Thoracic aorta endothelial cell (primary cell): ENCODE results near the gene NPAS3. TPM values are rescaled to one million over a fixed set of nuclear protein-coding genes. Genes with fewer than 3 reads are reported as not detected.

Experiments
- total RNA-seq: library from RNA; depleted of rRNA; stranded (reverse); fragments of >200 nt; gene quantifications from 2 replicates; pipeline ENCODE4 v1.2.3, GENCODE V29; 2012

The NPAS3 gene
- total RNA-seq, result 0.13 and 0.22 TPM in 2 replicates

DNA sequence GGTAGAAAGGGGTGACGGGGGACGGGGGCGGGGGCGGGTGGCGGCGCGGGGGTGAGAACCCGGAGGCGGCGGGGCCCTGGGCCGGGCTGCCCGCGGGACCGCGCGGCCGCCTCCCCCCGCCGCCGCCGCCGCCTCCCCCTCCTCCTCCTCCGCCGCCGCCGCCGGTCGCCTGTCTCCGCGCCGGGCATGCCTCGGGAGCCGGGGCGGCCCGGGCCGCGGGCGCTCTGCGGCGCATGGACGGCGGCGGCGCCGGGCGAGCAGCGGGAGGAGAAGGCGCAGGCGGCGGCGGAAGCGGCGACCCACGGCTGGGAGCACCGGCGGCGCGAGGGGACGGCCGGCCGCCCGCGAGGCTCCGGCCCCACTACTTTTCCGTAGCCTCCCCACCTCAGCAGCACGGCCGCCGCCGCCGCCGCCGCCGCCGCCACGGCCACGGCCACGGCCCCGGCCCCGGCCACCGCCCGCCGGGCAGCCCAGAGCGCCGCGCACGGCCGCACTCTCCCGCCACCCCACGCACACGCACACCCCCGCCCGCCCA, at the start of gene NPAS3:
TSS of gene NPAS3 (plus strand) at position 161 of the 535 bp plus-strand sequence.

